ENCODE measurements around the gene LYZL2.
"Not testable (repeated sequence)": the region's sequence is repeated elsewhere in the genome, so short reads cannot be mapped to it uniquely, and the experiment has no call there.

GRCh38 chr10:30672338-30672737 is 42.8 kb upstream of the LYZL2 start:
- TF ChIP-seq POLR2A, POLR2AphosphoS5 (IDR thresholded peaks at IDR 0.05; ENCODE audit: low read depth, low read length): not testable (repeated sequence)

Data from GM12892 (cell line).